OCI-LY1 (cell line): Measurements from ENCODE around the gene HECW1.

Experiments
- H2AFZ ChIP-seq: fragments of 200-600 bp; sonication (generic), shearing (Covaris generic); 2 replicates; pipeline ENCODE4 v1.6.0; 2014; ENCODE audit warnings: antibody characterized with exemption, mild to moderate bottlenecking, low read length
- H3F3A ChIP-seq: fragments of 200-600 bp; sonication (generic), shearing (Covaris generic); 2 replicates; pipeline ENCODE4 v1.6.0; 2014; ENCODE audit warnings: mild to moderate bottlenecking, antibody characterized with exemption, low read length, moderate library complexity; ENCODE audit not compliant: insufficient read depth
- H3K27ac ChIP-seq: fragments of 200-600 bp; sonication (generic); 2 replicates; pipeline ENCODE4 v1.5.1; 2014; ENCODE audit warnings: low read length, mixed run types, mild to moderate bottlenecking, low read depth; ENCODE audit not compliant: poor library complexity, severe bottlenecking
- H3K27me3 ChIP-seq: fragments of 200-600 bp; sonication (generic); 2 replicates; pipeline ENCODE4 v1.6.0; 2014; ENCODE audit warnings: antibody characterized with exemption, mild to moderate bottlenecking, low read length, moderate library complexity; ENCODE audit not compliant: insufficient read depth
- H3K36me3 ChIP-seq: fragments of 200-600 bp; sonication (generic); 2 replicates; pipeline ENCODE4 v1.6.1; 2014; ENCODE audit warnings: mild to moderate bottlenecking, antibody characterized with exemption, low read length, moderate library complexity, mixed read lengths; ENCODE audit not compliant: insufficient read depth
- H3K4me1 ChIP-seq: fragments of 200-600 bp; sonication (generic); 2 replicates; pipeline ENCODE4 v1.5.1; 2014; ENCODE audit warnings: mild to moderate bottlenecking, low read length, moderate library complexity; ENCODE audit not compliant: insufficient read depth, severe bottlenecking
- H3K4me2 ChIP-seq: fragments of 200-600 bp; sonication (generic), shearing (Covaris generic); 2 replicates; pipeline ENCODE4 v1.6.1; 2014; ENCODE audit warnings: low read length
- H3K4me3 ChIP-seq: fragments of 200-600 bp; sonication (generic); 2 replicates; pipeline ENCODE4 v1.5.1; 2014; ENCODE audit warnings: low read length, low read depth, mild to moderate bottlenecking, mixed read lengths; ENCODE audit not compliant: poor library complexity, severe bottlenecking
- H3K79me2 ChIP-seq: fragments of 200-600 bp; shearing (Covaris generic); 2 replicates; pipeline ENCODE4 v1.6.1; 2016; ENCODE audit warnings: mixed run types, low read length, mixed read lengths; ENCODE audit not compliant: insufficient read depth
- H3K9ac ChIP-seq: fragments of 200-600 bp; sonication (generic), shearing (Covaris generic); 2 replicates; pipeline ENCODE4 v1.6.1; 2014; ENCODE audit warnings: mild to moderate bottlenecking, low read length, mixed read lengths
- H3K9me2 ChIP-seq: fragments of 200-600 bp; sonication (generic), shearing (Covaris generic); 2 replicates; pipeline ENCODE4 v1.6.1; 2014; ENCODE audit warnings: low read depth, mild to moderate bottlenecking, low read length, mixed read lengths
- H3K9me3 ChIP-seq: fragments of 200-600 bp; shearing (Covaris generic); 2 replicates; pipeline ENCODE4 v1.6.1; 2014; ENCODE audit warnings: low read length, mixed read lengths
- H4K20me1 ChIP-seq: fragments of 200-600 bp; sonication (generic), shearing (Covaris generic); 2 replicates; pipeline ENCODE4 v1.6.0; 2016; ENCODE audit warnings: mild to moderate bottlenecking, low read length; ENCODE audit not compliant: insufficient read depth
- CTCF ChIP-seq: fragments of 200-600 bp; sonication (generic), shearing (Covaris generic); IDR thresholded peaks from 2 replicates; pipeline ENCODE4 v1.5.1; 2017; ENCODE audit warnings: mild to moderate bottlenecking, antibody characterized with exemption, low read length, moderate library complexity, mixed read lengths
- EZH2 ChIP-seq: fragments of 200-600 bp; sonication (generic), shearing (Covaris generic); IDR thresholded peaks from 2 replicates; pipeline ENCODE4 v1.8.0; 2017; ENCODE audit warnings: borderline replicate concordance, mixed run types, mild to moderate bottlenecking, antibody characterized with exemption, low read length, moderate library complexity, mixed read lengths

Gene HECW1

GRCh38 chr7:43589728-43590127 lies 477.3 kb downstream of the HECW1 start:
- H3K4me3 ChIP-seq: peak overlapping the region; percentile 29
- no peaks in the 10 kb centered on the region for H3F3A ChIP-seq
- peak overlapping the region; percentile 91 for H3K27ac ChIP-seq
- H3K9ac ChIP-seq: peak overlapping the region; percentile 23; the same call in 1 of the 2 replicates
- TF ChIP-seq EZH2: no peak
- H4K20me1 ChIP-seq: peaks cover 3% of the 10 kb centered on the region; the same call in 1 of the 2 replicates
- H3K9me3 ChIP-seq: no peaks in the 10 kb centered on the region
- H3K9me2 ChIP-seq: no peaks in the 10 kb centered on the region
- peaks cover 54% of the 10 kb centered on the region for H3K36me3 ChIP-seq
- peaks cover 93% of the 10 kb centered on the region for H3K4me1 ChIP-seq
- peaks cover 100% of the 10 kb centered on the region for H3K79me2 ChIP-seq
- no peak overlapping the region for H2AFZ ChIP-seq
- H3K27me3 ChIP-seq: no peaks in the 10 kb centered on the region
- peak overlapping the region; percentile 94 for H3K4me2 ChIP-seq

GRCh38 chr7:43590862-43591557 lies 478.6 kb downstream of the HECW1 start:
- H3K79me2 ChIP-seq: peaks cover 100% of the 10 kb centered on the region
- no peaks in the 10 kb centered on the region for H3K27me3 ChIP-seq
- H2AFZ ChIP-seq: no peak overlapping the region
- no peaks in the 10 kb centered on the region for H3K9me3 ChIP-seq
- H3K4me3 ChIP-seq: peak overlapping the region; percentile 5
- peaks cover 61% of the 10 kb centered on the region for H3K36me3 ChIP-seq
- 0 out of 2 replicates have a peak, but pooled peaks cover under 1% of the 10 kb centered on the region for H3F3A ChIP-seq
- TF ChIP-seq CTCF (no peak), EZH2 (no peak)
- H3K9me2 ChIP-seq: no peaks in the 10 kb centered on the region
- peak overlapping the region; percentile 43; the same call in 1 of the 2 replicates for H3K4me2 ChIP-seq
- H3K9ac ChIP-seq: peak overlapping the region; percentile 8; the same call in 1 of the 2 replicates
- peak overlapping the region; percentile 58 for H3K27ac ChIP-seq
- peaks cover 96% of the 10 kb centered on the region for H3K4me1 ChIP-seq
- peaks cover 3% of the 10 kb centered on the region; the same call in 1 of the 2 replicates for H4K20me1 ChIP-seq

GRCh38 chr7:43591558-43592180 lies 479.2 kb downstream of the HECW1 start:
- TF ChIP-seq CTCF: no peak
- peaks cover 68% of the 10 kb centered on the region for H3K36me3 ChIP-seq
- no peaks in the 10 kb centered on the region for H3K27me3 ChIP-seq
- no peaks in the 10 kb centered on the region for H3K9me3 ChIP-seq
- no peaks in the 10 kb centered on the region for H3K9me2 ChIP-seq
- H3K4me2 ChIP-seq: peak overlapping the region; percentile 26; the same call in 1 of the 2 replicates
- H4K20me1 ChIP-seq: peaks cover 3% of the 10 kb centered on the region; the same call in 1 of the 2 replicates
- peak overlapping the region; percentile 8; the same call in 1 of the 2 replicates for H3K9ac ChIP-seq
- peaks cover 5% of the 10 kb centered on the region; the same call in 1 of the 2 replicates for H3F3A ChIP-seq
- peaks cover 90% of the 10 kb centered on the region for H3K4me1 ChIP-seq
- H3K79me2 ChIP-seq: peaks cover 100% of the 10 kb centered on the region
- peak overlapping the region; percentile 58 for H3K27ac ChIP-seq
- H2AFZ ChIP-seq: no peak overlapping the region
- no peak overlapping the region for H3K4me3 ChIP-seq
